Rectal smooth muscle tissue (tissue), 1 donor: ENCODE measurements around the gene TPCN1.

Experiments used
- H3K27ac ChIP-seq: one replicate; pipeline ENCODE4 v1.7.0; 2013; ENCODE audit warnings: low read depth, low read length, inconsistent platforms
- H3K27me3 ChIP-seq: one replicate; pipeline ENCODE4 v1.7.0; 2013; ENCODE audit warnings: low read length; ENCODE audit not compliant: control insufficient read depth, insufficient read depth
- H3K36me3 ChIP-seq: one replicate; pipeline ENCODE4 v1.7.0; 2013; ENCODE audit warnings: low read length; ENCODE audit not compliant: control insufficient read depth, insufficient read depth
- H3K4me1 ChIP-seq: one replicate; pipeline ENCODE4 v1.7.0; 2013; ENCODE audit warnings: low read length; ENCODE audit not compliant: control insufficient read depth, insufficient read depth
- H3K4me3 ChIP-seq: one replicate; pipeline ENCODE4 v1.7.0; 2013; ENCODE audit warnings: low read length
- H3K9ac ChIP-seq: one replicate; pipeline ENCODE4 v1.7.0; 2013; ENCODE audit warnings: low read length

The TPCN1 gene

GRCh38 chr12:113232089-113232839 is 11.0 kb downstream of the TPCN1 start:
- H3K9ac ChIP-seq: no peak overlapping the region
- no peaks in the 10 kb centered on the region for H3K27me3 ChIP-seq
- H3K4me3 ChIP-seq: no peak overlapping the region
- H3K27ac ChIP-seq: no peak overlapping the region
- no peaks in the 10 kb centered on the region for H3K4me1 ChIP-seq
- H3K36me3 ChIP-seq: peaks cover 39% of the 10 kb centered on the region

DNA sequence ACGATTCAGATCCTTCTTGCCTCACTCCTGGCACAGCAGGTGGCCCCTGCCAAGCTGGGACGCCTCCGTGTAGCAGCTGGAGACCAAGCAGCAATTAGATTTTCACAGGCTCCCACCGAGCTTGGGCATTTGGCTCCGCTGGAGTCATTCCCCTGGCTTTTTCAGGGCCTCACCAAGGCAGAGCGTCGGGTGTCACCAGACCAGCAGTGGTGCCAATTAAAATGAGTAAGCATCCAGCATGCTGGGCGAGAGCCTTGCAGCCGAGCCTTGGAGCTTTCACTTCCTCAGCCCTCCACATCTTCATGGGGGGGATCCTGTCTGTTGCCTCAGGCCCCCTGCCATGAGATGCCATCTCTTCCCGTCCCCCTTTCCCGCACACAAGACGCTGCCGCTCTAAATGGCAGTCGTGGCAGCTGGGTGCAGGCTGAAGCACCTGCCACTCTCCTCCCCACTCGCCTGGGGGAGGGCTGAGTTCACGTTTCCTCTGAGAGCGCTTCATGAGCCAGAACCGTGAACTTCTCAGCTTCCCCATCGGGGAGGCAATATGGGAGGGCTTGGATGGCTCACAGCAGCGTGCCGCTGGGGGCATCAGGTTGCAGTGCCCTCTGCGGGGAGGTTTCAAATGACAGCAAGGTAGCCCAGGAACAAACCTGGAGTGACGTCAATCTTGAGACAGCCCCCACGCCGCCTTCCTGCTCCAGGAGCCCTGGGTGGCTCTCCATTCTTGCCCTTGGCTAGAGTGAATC is 11.7 kb downstream of the TPCN1 start:
- Histone ChIP-seq H3K9ac (no peak overlapping the region), H3K4me3 (no peak overlapping the region), H3K36me3 (peaks cover 35% of the 10 kb centered on the region), H3K27ac (no peak overlapping the region), H3K27me3 (no peaks in the 10 kb centered on the region), H3K4me1 (no peaks in the 10 kb centered on the region)

DNA sequence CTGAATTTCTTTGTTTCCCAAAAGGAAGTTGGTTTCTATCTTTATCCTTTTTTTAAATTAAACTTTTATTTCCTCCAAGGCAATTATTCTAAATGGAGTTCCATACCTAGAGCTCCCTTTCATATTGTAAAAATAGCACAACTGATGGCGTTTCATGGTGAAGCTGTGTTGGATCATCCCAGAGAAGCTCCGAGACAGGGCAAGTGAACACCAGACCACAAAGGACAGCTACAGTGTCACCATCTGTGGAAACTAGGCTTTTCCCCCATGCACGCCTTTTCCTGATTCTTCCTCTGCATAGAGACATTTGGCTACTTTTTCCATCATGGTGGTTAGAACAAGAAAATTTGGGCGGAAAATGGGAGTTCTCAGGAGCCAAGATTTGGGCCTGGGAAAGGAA is 12.7 kb downstream of the TPCN1 start:
- Histone ChIP-seq H3K27ac (no peak overlapping the region), H3K9ac (no peak overlapping the region), H3K36me3 (peaks cover 25% of the 10 kb centered on the region), H3K4me3 (no peak overlapping the region), H3K27me3 (no peaks in the 10 kb centered on the region), H3K4me1 (no peaks in the 10 kb centered on the region)

- Histone ChIP-seq H3K27me3 (no peaks in the 10 kb centered on the region), H3K4me1 (peaks cover under 1% of the 10 kb centered on the region), H3K36me3 (peaks cover 25% of the 10 kb centered on the region), H3K4me3 (no peak overlapping the region), H3K9ac (no peak overlapping the region), H3K27ac (no peak overlapping the region)
Observed at GRCh38 chr12:113234483-113234882, 13.2 kb downstream of the TPCN1 start.

- no peaks in the 10 kb centered on the region for H3K27me3 ChIP-seq
- H3K27ac ChIP-seq: no peak overlapping the region
- H3K4me1 ChIP-seq: peaks cover 3% of the 10 kb centered on the region
- no peak overlapping the region for H3K9ac ChIP-seq
- no peak overlapping the region for H3K4me3 ChIP-seq
- peaks cover 23% of the 10 kb centered on the region for H3K36me3 ChIP-seq
Observed at GRCh38 chr12:113235976-113236375, 14.7 kb downstream of the TPCN1 start.

- H3K27ac ChIP-seq: no peak overlapping the region
- H3K36me3 ChIP-seq: peaks cover 16% of the 10 kb centered on the region
- H3K4me1 ChIP-seq: peaks cover 3% of the 10 kb centered on the region
- no peaks in the 10 kb centered on the region for H3K27me3 ChIP-seq
- H3K9ac ChIP-seq: no peak overlapping the region
- no peak overlapping the region for H3K4me3 ChIP-seq
Observed at GRCh38 chr12:113236539-113237399, 15.5 kb downstream of the TPCN1 start.

GRCh38 chr12:113237748-113238147 is 16.5 kb downstream of the TPCN1 start:
- Histone ChIP-seq H3K27me3 (no peaks in the 10 kb centered on the region), H3K27ac (no peak overlapping the region), H3K4me1 (peaks cover 3% of the 10 kb centered on the region), H3K36me3 (peaks cover 14% of the 10 kb centered on the region), H3K4me3 (no peak overlapping the region), H3K9ac (no peak overlapping the region)

GRCh38 chr12:113238309-113238708 is 17.0 kb downstream of the TPCN1 start:
- Histone ChIP-seq H3K9ac (no peak overlapping the region), H3K27me3 (no peaks in the 10 kb centered on the region), H3K4me3 (no peak overlapping the region), H3K27ac (no peak overlapping the region), H3K4me1 (peaks cover 3% of the 10 kb centered on the region), H3K36me3 (peaks cover 12% of the 10 kb centered on the region)

DNA sequence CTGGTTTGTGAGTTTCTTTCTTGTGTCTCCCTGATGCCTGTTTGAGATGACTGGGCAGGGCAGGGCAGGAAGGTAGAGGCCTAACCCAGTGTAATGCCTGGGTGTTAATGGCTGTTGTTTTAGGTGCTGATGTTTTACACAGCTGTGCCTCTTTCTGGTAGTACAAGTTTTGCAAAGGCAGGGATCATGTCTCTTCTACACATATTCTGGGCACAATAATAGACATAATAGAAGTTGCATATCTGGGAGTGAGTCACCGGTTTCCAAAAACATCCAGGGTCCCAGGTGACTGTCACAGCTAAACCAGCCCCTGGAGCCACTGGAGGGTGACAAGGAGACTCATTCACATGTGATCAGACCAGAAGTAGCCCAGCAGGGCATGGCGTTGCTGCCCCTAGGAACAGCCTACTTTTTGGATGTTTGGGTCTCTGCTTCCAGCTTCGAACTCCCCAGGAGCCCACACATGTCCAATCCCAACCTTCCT is 18.1 kb downstream of the TPCN1 start:
- Histone ChIP-seq H3K9ac (peak overlapping the region; percentile 56), H3K4me1 (peaks cover 9% of the 10 kb centered on the region), H3K36me3 (peaks cover 5% of the 10 kb centered on the region), H3K27ac (peak overlapping the region; percentile 37), H3K27me3 (no peaks in the 10 kb centered on the region), H3K4me3 (no peak overlapping the region)

DNA sequence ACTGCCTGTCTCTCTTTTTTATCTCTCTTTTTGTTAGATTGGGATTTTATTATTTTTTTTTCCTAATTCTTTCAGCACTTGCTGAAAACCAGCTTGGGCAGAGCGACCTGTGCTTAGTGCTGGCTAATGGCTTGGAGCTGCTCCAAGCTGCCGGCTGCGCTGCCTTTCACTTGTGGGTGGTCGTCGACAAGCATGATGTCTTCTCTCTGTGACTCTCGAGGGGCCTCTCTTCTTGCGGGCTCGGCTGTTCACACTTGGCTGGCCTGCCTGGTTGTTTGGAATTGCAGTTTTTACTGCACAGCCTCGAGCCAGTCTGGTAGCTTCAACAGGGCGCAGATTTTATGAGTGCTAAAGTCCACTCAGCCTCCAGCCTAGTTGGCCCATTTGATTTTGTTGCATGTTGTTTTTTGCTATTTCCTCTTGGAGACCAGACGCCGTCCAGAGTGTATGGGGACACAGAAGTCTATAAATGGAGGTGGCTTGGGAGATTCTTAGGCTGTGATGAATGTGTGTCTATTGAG is 18.6 kb downstream of the TPCN1 start:
- peaks cover 3% of the 10 kb centered on the region for H3K36me3 ChIP-seq
- H3K27me3 ChIP-seq: no peaks in the 10 kb centered on the region
- peaks cover 15% of the 10 kb centered on the region for H3K4me1 ChIP-seq
- H3K4me3 ChIP-seq: no peak overlapping the region
- peak overlapping the region; percentile 46 for H3K27ac ChIP-seq
- peak overlapping the region; percentile 56 for H3K9ac ChIP-seq

- H3K36me3 ChIP-seq: no peaks in the 10 kb centered on the region
- H3K27me3 ChIP-seq: no peaks in the 10 kb centered on the region
- no peak overlapping the region for H3K9ac ChIP-seq
- peak overlapping the region; percentile 46 for H3K27ac ChIP-seq
- no peak overlapping the region for H3K4me3 ChIP-seq
- H3K4me1 ChIP-seq: peaks cover 15% of the 10 kb centered on the region
Observed at GRCh38 chr12:113240395-113240794, 19.1 kb downstream of the TPCN1 start.
